HG03521 (cell line): ENCODE measurements around the gene LRTM1.

ENCODE experiments used
- ATAC-seq: cut with Tn5 transposase; IDR thresholded peaks from one replicate; pipeline ENCODE4 v1.9.1; 2021; ENCODE audit warnings: mild to moderate bottlenecking, moderate library complexity; ENCODE audit not compliant: unreplicated experiment

Gene LRTM1

DNA sequence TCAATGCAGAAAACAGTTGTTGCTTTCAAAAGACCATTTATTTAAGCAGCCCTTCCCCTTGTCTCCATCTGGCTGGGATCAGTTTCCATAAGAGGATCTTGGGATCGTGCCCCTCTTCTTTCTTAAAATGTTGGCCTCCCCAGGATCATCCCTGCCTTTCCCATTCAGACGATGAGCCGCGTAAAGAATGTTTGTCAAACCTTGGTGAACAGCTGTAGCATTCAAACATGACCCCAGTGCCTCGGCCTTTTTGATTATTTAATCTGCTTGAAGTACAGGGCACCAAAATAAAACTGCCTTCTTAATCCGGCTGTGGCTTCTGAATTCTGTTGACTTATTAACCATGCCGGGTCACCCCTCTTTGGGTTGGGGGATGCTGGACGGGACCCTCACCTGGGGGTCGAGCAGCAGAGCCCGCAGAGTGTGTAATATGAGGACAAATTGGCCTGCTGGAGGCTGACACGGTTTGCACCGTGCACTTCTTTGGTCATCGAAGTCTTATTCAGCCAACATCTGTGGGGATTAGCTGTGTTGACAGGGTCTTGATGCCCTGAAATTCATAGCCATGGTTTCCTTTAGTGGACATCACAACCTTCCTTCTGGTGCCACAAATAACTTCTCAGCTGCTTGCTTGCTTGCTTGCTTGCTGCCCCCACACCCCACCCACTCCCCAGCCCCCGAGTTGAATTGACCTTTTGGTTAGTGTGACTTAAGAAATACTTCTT lies at the start of gene LRTM1:
Gene LRTM1 (minus strand): TSS at position 14 of the 725 bp plus-strand sequence. CDS start 148 bp downstream, outside the sequence.
- no peak for ATAC-seq

GRCh38 chr3:54977439-54977838 lies 49.6 kb upstream of the LRTM1 start:
- ATAC-seq, result no peak

- ATAC-seq, result no peak
Observed at GRCh38 chr3:54970895-54971294, 43.0 kb upstream of the LRTM1 start.

- no peak for ATAC-seq
Observed at GRCh38 chr3:54969652-54970051, 41.8 kb upstream of the LRTM1 start.

- no peak for ATAC-seq
Observed at GRCh38 chr3:54968546-54969172, 40.8 kb upstream of the LRTM1 start.

DNA sequence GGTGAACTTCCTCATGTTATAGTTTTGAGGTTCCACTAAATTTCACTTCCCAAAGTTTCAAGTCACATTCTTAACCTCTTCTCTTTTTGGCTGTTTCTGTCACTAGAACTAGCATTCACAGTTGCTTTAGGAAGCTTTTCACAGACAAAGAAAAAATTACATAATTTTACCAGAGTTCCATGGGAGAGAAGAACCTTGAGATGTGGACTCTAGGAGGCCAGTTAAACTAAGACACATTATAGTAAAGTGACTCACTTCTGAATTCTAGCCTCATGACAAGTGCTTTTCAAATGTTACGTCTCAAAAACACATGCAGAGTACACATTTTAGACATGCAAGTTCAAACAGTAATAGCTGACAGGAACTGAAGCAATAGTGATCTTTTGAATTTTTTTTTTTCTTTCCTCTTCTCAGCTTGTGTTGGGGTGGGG lies 39.9 kb upstream of the LRTM1 start:
- no peak for ATAC-seq

DNA sequence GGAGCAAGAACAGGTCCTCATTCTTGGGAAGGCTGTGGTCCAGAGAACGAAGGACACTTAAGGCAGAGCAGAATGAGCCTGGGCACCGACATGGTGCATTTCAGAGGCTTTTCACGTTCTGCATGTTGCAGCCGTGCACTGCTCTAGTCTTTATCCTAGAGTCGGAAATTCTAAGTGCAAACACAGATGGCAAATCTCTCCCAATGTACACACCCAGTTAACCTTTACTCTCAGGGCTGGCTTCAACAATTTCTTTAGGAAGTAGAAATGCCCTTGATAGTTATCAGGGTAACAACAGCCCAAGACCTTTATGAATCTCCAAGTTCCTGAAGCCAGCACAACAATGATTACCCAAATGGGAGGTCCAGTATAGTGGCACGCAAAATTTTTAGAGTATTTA lies 39.1 kb upstream of the LRTM1 start:
- ATAC-seq, result no peak

GRCh38 chr3:54965746-54966145 lies 37.9 kb upstream of the LRTM1 start:
- no peak for ATAC-seq

DNA sequence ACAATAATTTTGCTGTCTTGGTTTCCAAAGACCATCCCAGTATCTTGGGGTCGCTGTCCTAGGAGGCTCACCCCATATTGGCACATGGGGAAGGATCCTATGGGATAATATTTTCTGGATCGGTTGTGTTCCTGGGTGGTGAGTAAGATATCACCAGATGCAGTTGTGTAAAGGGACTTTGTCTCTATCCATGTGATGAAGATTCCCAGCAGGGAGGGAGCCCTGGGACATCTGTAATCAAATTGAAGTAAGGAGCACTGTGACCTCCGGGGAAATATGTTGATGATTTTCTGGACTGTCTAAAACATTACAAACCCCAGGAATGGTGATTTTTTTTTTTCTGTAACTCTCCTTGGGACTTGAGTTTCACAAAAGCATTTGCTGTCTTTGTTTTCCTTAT lies 36.2 kb upstream of the LRTM1 start:
- no peak for ATAC-seq

GRCh38 chr3:54963641-54964040 lies 35.8 kb upstream of the LRTM1 start:
- no peak for ATAC-seq

DNA sequence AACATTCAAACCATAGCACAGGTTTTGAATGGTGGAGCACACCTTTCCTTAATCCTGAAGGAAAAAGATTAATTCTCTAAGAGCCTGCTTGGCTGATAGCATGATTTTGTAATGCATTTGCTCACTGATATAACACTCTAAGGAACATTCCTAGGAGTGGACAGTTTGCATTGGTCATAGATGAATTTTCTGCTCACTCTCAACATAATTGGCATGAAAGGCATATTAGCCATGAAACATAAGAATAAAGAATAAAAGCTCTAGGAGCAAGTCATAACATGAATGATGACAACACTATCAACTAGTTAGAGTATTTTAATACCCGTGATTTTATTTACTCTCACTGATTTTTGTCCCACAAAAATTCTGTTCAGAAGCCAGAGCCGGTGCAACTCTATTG lies 34.3 kb upstream of the LRTM1 start:
- ATAC-seq, result no peak

DNA sequence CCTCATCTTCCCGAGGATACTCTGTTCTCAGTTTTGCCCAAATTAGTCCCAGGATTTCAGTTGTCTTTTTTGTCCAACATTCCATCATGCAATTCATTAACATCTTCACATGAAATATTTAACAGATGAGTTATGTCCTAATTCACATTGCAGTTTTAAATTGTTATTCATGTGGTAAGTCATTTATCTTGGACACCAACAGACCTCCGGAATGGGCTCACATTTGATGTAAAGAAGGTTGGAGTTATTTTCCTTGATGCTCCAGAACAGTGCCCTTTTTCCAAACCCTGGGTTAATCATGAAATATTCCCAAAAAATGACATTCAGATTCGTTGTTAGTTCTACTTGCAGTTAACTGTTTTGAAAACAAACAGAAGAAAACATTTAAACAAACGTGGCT lies 32.8 kb upstream of the LRTM1 start:
- no peak for ATAC-seq

DNA sequence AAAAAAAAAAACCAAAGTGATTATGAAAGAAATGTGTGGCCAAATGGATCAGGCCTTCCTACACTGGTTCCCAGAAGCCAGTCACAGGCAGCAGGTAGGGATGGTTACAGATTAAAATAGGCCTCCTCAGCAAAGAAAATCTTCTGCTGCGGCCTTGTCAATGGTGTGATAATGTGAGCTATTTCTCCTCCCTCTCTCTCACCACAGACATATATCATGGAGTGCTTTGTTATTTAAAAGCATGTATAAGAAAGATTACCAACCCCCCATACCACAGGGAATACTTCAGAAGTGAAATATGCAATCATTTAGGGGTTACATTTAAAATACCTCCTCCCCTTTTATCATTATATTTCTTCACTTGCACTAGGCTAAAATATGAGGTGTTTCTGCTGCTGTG lies 32.2 kb upstream of the LRTM1 start:
- no peak for ATAC-seq

- ATAC-seq, result no peak
Observed at GRCh38 chr3:54957711-54958110, 29.9 kb upstream of the LRTM1 start.

DNA sequence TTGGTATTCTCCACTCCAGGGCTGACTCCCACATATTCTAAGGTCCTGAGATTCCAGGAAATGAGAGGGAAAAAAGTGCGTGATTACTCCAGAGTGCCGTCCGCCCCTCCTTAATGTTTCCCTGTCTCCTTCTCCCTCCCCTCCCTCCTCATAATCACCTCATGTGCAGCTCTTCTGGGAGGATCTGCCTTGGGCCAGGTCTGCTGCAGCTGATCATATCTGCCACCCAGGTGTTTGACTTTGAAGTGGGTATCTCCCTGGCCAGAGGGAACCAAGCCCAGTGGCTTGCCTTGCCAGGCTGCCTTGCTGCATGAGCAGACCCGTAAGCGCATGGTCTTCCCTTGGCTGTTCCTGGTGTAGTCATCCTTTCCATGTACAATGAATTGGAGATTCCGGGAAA lies 28.1 kb upstream of the LRTM1 start:
- no peak for ATAC-seq

GRCh38 chr3:54955496-54955895 lies 27.6 kb upstream of the LRTM1 start:
- no peak for ATAC-seq

DNA sequence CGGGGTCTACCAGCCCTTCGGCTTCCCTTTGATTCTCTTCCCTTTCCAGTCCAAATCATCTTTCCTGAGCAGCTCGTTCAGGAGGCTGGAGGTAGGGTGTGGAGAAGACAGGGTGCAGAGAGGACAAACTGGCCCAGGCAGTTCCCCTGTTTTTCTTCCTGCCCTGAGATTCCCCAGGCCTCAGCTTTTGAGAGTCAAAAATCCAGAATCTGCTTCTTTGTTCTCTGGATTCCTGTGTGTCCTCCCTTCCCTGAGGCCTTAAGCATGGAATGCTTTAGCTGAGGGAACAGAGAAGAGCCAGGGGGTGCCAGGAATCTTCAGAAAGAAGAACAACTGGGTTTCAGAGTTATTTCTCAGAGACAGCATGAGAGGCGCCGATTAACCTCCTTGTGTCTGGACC lies 26.7 kb upstream of the LRTM1 start:
- ATAC-seq, result no peak

GRCh38 chr3:54954022-54954421 lies 26.2 kb upstream of the LRTM1 start:
- ATAC-seq, result no peak

DNA sequence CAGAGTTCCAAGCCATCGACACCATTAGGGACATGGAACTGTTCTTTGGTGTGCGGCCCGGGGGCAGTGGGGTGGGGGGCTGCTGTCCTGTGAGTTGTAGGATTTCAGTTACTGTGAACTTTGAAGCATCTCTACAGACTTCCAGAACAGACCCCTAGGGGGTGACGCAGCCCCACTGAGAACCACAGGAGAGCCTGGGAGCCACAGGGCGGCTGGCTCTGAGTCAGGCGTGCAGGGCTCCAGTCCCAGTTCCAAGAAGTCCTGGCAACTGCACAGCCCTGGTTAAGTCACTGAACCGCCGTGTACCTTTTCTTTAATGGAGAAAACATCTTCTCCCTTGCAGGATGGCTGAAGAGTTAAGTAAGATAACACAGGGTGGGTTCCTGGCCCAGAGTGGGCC lies 23.5 kb upstream of the LRTM1 start:
- ATAC-seq, result no peak

GRCh38 chr3:54950391-54951003 lies 22.6 kb upstream of the LRTM1 start:
- no peak for ATAC-seq

GRCh38 chr3:54949491-54950044 lies 21.7 kb upstream of the LRTM1 start:
- no peak for ATAC-seq
